Suppressor macrophage treated with lipopolysaccharide for 1 hour (primary cell): ENCODE measurements around the gene MAP2K3.
A peak's percentile ranks its signal among the peaks of the same experiment; 100 is the strongest.
"Not testable (repeated sequence)": the region's sequence is repeated elsewhere in the genome, so short reads cannot be mapped to it uniquely, and the experiment has no call there.

Experiments used
- DNase-seq, 3 donors: peaks; one replicate each; pipeline ENCODE4 v3.0.0-alpha.2; 2020 to 2022

The MAP2K3 gene

GRCh38 chr17:21297597-21297996 is 13.1 kb downstream of the MAP2K3 start:
- no peak for DNase-seq

DNA sequence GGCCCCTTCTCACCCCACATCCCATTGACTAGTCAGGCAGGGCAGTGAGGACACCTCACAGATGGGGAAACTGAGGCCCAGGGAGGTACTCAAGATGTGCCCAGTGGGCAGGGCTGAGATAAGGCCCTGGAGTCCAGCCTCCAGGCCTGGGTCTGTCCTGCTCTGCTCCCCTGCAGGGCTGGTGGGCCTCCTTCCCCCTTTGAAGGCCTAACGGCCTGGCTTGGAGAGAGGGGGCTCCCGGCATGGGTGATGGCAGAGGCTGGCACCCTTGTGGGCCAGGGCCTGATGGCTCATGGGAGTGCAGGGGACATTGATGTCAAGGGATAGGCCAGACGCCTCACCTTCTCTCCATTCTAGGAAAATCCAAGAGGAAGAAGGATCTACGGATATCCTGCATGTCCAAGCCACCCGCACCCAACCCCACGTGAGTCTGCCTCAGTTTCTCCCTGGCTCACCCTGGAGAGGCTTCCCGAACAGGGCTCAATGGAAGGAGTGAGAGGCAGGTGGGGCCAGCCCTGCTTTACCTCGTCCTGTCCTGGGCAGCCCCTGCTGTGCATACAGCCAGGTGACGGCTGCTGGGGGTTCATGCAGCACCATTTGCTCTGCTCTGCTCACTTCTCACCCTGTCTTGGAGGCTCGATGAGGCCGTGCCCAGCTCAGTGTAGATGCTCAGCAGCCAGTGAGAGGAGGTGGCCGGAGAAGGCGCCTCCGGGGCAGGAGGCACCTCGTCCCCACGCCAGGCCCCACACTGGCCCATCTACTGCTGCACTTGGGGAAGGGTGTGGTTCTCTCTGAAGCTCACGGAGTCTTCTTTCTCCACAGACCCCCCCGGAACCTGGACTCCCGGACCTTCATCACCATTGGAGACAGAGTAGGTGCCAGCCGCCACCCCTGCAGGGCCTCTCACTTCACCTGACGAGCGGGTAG is 13.8 kb downstream of the MAP2K3 start:
- no peak for DNase-seq

- no peak for DNase-seq
Measured at GRCh38 chr17:21298983-21299519, 14.5 kb downstream of the MAP2K3 start.

DNA sequence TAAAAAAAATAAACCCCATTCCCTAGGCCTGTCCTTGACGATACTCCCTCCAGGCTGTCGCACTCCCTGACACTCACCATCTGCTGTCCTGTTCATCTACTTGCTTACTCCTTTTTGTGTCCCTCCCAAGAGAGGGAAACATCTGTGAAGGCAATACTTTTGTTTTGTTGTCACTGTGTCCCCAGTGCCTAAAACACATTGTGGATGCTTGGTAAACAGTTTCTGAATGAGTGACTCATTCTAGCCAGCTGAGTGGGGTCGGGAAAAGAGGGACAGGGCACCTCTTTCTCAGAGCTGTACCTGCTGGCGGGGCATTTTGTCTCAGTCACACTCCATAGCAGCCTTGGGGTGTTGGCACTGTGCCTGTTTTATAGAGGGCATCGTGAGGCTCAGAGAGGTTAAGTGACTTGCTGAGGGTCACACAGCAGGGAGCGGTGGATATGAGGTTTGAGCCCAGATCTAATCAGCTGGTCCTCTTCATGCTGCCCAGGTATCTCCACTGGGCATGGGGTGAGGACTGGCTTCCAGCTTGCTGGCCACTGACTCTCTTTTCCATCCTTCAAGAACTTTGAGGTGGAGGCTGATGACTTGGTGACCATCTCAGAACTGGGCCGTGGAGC is 15.6 kb downstream of the MAP2K3 start:
- no peak for DNase-seq

DNA sequence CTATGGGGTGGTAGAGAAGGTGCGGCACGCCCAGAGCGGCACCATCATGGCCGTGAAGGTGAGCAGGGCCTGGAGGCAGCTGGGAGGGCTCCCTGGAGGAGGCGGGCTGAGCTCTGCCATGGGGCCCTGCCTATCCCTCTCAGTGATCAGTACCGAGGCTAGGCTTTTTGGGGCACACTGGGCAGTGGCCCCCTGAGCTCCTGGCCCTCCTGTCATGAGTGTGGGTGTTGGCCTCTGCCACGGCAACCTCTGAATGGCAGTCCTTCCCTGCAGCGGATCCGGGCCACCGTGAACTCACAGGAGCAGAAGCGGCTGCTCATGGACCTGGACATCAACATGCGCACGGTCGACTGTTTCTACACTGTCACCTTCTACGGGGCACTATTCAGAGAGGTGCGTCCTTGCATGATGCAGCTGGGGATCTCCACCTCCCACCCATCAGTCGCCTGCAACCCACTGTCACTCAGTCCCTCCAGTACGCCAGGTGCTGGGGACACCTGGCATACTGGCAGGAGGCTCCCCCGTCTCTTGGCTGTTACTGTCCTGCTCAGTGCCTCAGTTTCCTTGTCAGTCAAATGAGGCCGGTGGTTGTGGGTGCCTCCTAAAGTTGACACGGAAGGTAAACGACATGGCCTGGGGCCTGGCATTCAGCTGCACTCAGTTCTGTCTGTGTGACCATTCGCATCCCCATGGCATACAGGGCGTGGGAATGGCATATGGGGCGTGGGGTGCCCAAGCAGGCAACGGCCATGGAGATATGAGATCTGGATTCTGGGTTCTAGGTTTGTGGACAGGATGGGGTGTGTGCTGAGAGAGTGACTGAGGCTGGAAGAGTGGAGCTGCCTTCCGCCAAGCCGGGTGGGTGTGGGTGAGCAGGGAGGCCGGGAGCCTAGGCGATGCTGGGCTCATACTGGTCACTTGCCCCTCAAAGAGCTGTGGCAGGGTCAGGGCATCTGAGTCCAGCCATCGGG is 16.4 kb downstream of the MAP2K3 start:
- no peak for DNase-seq

GRCh38 chr17:21301593-21302550 is 17.4 kb downstream of the MAP2K3 start:
- no peak for DNase-seq

DNA sequence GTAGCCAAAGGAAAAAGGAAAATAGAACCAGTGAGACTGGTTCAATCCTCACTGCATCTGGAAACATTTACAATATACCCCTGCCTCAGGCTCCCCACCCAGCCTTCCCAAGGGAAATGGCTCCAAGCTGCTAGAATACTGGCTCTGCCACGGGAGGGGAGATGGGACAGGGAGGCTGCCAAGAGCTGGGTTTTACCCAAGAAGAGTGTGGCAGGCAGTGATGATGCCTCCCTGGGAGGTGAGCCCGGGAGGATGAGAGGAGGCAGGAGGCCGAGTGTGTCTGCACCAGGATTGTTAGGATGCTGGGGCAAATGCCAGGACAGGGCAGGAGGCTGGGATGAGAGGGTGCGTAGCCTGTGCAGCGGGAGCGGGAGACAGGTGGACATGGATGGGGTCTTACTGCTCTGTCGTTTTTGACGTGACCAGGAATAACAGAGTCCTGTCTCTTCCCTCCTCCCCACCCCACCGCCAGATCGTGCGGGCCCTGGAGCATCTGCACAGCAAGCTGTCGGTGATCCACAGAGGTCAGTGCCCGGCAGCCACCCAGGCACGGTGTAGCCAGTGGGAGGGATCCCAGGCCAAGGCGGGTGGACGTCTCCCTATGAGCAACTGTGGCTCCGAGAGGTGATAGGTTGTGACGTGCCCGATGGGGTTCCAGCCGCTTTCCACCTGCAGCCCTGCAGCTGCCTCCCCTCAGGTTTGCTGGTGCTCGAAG is 18.4 kb downstream of the MAP2K3 start:
- no peak for DNase-seq

DNA sequence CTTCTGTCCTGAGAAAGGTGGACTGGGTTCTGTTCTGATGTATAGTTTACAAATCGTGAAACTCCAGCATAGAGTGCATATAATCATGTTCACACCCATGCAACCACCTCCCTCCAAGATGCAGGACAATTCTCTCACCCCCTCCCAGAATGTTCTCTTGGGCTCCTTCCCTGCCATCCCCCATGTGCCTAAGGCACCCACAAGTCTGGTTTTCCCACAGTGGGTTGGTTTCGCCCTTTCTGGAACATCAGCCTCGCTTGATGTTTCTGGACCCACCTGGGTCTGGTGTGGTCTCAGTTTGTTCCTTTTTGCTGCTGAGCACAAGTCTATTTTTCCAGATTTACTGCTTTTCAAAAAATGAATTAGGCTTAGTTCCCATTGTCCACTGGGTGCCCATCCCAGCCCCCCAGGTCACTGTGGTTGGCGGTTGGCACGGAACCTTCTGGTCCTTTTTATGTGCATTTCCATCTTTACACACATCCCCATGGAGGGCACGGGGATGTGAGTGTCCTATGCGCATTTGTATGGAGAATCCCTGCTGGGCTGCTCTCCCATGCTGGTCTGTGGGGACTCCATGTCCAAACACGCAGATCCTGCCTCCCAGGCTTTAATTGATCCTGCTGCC is 19.0 kb downstream of the MAP2K3 start:
- no peak for DNase-seq

GRCh38 chr17:21304091-21304490 is 19.6 kb downstream of the MAP2K3 start:
- no peak for DNase-seq

- not testable (repeated sequence) for DNase-seq
Measured at GRCh38 chr17:21304551-21305151, 20.1 kb downstream of the MAP2K3 start.

DNA sequence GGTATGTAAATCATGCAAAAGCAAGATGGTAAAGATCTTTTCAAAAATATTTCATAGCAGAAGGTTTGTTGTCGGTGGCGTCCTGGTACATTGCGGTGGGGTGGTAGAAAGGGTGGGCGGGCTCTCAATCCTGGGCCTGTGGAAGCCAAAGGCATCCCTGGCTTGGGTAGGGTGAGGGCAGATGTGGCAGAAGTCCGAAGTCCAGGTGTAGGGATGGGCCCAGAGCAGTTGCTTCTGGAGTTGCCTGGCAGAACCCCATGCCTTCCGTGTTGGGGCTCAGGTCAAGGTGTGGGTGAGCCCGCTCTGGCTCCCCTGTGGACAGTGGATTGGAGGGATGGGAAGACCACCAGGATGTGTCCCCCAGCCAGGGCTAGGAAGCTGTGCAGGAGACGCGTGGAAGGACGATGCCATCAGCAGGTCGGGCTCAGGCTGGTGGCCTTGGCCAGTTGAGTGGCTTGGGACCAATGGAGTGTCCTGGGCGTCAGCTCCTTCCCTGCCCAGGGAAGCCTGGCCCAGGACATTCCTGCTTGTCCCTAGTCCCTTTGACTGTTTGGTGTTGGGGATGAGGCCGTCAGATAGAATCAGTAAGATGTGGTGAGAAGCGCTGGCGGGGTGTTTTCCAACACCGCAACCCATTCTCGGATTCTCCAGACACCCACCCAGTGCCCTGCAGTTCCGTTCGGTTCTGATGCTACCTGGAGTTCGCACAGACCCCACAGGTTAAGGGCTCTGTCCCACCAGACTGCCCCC is 21.1 kb downstream of the MAP2K3 start:
- DNase-seq: not testable (repeated sequence)

DNA sequence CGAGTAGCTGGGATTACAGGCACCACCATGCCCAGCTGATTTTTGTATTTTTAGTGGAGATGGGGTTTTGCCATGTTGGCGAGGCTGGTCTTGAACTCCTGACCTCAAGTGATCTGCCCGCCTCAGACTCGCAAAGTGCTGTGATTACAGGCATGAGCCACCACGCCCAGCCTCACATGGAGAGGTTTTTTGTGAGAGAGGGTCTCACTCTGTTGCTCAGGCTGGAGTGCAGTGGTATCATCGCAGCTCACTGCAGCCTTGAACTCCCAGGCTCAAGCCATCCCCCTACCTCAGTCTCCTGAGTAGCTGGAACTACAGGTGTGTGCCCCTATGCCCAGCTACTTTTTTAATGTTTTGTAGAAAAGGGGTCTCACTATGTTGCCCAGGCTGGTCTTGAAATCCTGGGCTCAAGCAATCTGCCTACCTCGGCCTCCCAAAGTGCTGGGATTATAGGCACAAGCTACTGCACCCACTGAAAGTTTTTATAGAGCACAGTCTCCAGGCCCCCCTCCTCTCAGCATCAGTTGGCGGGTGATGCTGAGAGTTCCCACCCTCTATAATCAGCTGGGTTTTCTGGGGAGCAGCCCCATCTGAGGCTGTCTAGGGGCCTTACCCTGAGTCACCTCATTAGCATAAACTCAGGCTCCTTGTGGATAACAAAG is 22.2 kb downstream of the MAP2K3 start:
- peak in 1 of 3 donors; percentile 40 for DNase-seq

DNA sequence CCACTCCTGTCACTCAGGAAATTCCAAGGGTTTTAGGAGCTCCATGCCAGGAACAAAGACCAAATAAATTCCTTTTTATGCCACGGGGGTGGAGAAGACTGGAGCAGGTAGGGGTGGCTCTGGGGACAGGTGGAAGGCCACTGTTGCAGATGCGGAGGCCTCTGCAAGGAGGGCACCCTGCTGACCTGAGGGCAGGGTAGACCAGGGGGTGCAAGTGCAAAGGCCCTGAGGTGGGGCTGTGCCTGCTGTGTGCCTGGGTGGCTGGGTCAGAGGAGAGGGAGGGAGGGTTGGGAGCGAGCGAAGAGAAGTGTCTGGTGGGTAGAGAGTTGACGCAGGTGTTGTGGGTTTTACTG is 22.7 kb downstream of the MAP2K3 start:
- not testable (repeated sequence) for DNase-seq

- not testable (repeated sequence) for DNase-seq
Measured at GRCh38 chr17:21308931-21309381, 24.4 kb downstream of the MAP2K3 start.

- DNase-seq: peak in 1 of 3 donors; percentile 35
Measured at GRCh38 chr17:21310061-21310765, 25.7 kb downstream of the MAP2K3 start.

- not testable (repeated sequence) for DNase-seq
Measured at GRCh38 chr17:21310766-21311602, 26.5 kb downstream of the MAP2K3 start.

DNA sequence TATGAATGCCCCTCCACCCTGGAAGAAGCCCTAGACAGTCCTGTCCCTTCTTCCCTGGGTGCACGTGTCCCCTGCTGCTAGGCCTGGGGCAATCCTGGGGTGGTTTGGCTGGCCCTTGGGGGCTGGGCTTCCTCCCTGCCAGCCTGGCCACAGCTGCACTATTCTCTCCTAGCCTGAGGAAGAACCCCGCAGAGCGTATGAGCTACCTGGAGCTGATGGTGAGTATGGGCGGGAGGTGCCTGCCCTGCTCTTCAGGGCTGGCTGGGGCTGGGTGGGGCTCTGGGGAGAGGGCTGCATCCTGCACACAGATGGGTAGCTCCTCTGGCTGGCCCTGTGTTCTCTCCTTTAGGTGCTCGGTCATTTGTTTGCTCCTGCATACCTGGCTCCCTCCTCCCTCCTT is 28.8 kb downstream of the MAP2K3 start:
- DNase-seq: no peak
